Gastrocnemius medialis (tissue), 4 donors: ENCODE data around the gene TGFBRAP1.

Experiments
- POLR2A ChIP-seq, 2 donors: fragments of 450-650 bp; IDR thresholded peaks; one replicate each; pipeline ENCODE4 v1.6.1; 2017; ENCODE audit warnings: antibody characterized with exemption in 2 of 2, mild to moderate bottlenecking in 2 of 2, moderate library complexity in 2 of 2
- TF ChIP-seq, protein P1 (sequence below), 5 experiments: fragments of 450-650 bp in 3 of 5; fragments of 200-600 bp in 2 of 5; sonication (generic) in 2 of 5; IDR thresholded peaks in 4 of 5; conservative IDR thresholded peaks in 1 of 5; 1 replicate in 4 of 5; 2 replicates in 1 of 5; pipeline ENCODE4 v1.5.1; 2016 to 2019; ENCODE audit warnings: antibody characterized with exemption in 5 of 5, mild to moderate bottlenecking in 3 of 5, moderate library complexity in 3 of 5

DNA sequence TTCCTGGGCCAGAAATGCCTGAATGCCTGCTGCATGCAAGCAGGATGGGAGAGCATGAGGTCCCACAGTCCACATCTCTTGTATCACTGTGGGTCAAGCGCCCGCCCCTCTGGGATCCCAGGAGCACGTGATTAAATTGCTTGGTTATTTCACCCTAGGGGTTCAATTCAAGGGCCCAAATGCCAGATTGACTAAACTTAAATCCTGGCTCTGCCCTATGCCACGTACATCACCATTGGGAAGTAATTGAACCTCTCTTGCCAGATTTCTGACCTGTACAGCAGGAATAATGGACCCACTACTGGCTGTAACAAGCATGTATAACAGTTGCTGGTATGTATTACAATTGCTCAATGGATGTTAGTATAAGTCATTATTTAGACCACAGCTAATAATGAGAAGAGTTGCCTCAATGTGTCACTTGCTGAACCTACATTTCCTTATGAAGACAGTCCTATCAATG, 49.4 kb upstream of the TGFBRAP1 start:
- TF ChIP-seq, protein P1, sequence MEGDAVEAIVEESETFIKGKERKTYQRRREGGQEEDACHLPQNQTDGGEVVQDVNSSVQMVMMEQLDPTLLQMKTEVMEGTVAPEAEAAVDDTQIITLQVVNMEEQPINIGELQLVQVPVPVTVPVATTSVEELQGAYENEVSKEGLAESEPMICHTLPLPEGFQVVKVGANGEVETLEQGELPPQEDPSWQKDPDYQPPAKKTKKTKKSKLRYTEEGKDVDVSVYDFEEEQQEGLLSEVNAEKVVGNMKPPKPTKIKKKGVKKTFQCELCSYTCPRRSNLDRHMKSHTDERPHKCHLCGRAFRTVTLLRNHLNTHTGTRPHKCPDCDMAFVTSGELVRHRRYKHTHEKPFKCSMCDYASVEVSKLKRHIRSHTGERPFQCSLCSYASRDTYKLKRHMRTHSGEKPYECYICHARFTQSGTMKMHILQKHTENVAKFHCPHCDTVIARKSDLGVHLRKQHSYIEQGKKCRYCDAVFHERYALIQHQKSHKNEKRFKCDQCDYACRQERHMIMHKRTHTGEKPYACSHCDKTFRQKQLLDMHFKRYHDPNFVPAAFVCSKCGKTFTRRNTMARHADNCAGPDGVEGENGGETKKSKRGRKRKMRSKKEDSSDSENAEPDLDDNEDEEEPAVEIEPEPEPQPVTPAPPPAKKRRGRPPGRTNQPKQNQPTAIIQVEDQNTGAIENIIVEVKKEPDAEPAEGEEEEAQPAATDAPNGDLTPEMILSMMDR (IDR thresholded peaks at IDR 0.05 in 4 of 5, conservative IDR thresholded peaks at IDR 0.05 in 1 of 5), result no peak
- TF ChIP-seq POLR2A (IDR thresholded peaks at IDR 0.05), result no peak
